ENCODE results near the gene GSTM2. TPM values are rescaled to one million over a fixed set of nuclear protein-coding genes. Genes with fewer than 3 reads are reported as not detected.

The GSTM2 gene
- total RNA-seq, 1 donor from 2014 or later = 32.9 TPM

DNA sequence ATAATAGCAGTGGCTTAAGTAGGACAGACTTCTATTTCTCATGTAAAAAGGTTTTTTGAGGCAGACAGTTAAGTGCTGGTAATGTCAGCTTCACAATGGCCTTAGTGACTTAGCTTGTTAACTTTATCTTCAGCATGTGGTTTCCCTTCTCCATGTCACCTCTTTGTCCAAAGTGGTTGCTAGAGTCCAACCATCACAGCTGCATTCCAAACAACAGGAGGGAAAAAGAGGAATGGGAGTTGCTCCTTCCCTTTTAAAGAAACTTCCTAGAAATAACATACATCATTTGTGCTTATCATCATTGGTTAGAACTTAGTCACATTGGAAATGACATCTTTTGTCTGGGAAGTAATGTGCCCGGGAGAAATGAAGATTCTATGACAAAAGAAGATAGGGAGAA lies 54.1 kb downstream of the GSTM2 start:
- no peaks in the 10 kb centered on the region for H3K27me3 ChIP-seq (ENCODE audit: control insufficient read depth in 3 of 3, insufficient read depth in 3 of 3, low read length in 3 of 3)
- no peaks in the 10 kb centered on the region for H3K9me3 ChIP-seq (ENCODE audit: control insufficient read depth in 3 of 3, low read length in 3 of 3)
- H3K27ac ChIP-seq (ENCODE audit: low read depth, low read length) = no peak overlapping the region
- H3K9ac ChIP-seq (ENCODE audit: low read depth in 1 of 3, low read length in 3 of 3) = no peak overlapping the region
- no peaks in the 10 kb centered on the region for H3K4me1 ChIP-seq (ENCODE audit: control insufficient read depth in 3 of 3, insufficient read depth in 3 of 3, low read length in 3 of 3)
- no peaks in the 10 kb centered on the region for H3K36me3 ChIP-seq (ENCODE audit: control insufficient read depth in 3 of 3, insufficient read depth in 3 of 3, low read length in 3 of 3)
- H3K4me3 ChIP-seq (ENCODE audit: low read length in 3 of 3) = no peak overlapping the region

DNA sequence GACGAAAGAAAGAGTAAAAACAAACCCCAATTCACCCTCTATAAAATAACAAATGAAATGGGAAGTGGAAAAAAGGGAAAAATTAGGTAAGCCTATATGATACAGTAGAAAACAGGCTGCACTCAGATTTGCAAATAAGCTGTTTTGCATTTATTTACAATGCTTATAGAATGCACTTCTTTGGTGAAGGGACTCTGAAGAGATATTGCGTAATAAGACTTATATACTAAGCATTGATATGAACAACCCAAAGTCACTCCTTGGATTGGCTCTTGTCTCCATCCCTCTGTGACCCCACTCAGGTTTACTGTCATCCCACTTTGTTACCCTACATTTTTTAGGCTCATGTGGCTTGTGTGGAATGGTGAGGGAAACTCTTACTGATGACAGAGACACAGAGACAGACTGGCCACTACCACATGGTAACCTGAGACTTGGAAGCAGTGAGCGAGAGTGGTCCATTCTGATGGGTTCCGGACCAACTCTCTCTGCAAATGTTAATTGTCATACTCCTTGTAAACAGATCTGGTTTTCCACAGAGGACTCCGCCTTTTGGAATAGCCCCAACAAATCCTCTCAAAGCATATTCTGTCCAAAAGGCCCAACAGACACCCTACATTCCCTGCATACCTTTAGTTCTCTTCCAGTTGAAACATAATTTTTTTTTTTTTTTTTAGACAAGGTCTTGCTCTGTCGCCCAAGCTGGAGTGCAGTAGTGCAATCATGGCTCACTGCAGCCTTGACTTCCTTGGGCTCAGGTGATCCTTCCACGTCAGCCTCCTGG lies 55.2 kb downstream of the GSTM2 start:
- H3K4me1 ChIP-seq (ENCODE audit: control insufficient read depth in 3 of 3, insufficient read depth in 3 of 3, low read length in 3 of 3) = no peaks in the 10 kb centered on the region
- no peaks in the 10 kb centered on the region for H3K9me3 ChIP-seq (ENCODE audit: control insufficient read depth in 3 of 3, low read length in 3 of 3)
- H3K9ac ChIP-seq (ENCODE audit: low read depth in 1 of 3, low read length in 3 of 3) = no peak overlapping the region
- H3K36me3 ChIP-seq (ENCODE audit: control insufficient read depth in 3 of 3, insufficient read depth in 3 of 3, low read length in 3 of 3) = no peaks in the 10 kb centered on the region
- no peaks in the 10 kb centered on the region for H3K27me3 ChIP-seq (ENCODE audit: control insufficient read depth in 3 of 3, insufficient read depth in 3 of 3, low read length in 3 of 3)
- no peak overlapping the region for H3K4me3 ChIP-seq (ENCODE audit: low read length in 3 of 3)
- no peak overlapping the region for H3K27ac ChIP-seq (ENCODE audit: low read depth, low read length)

Other genes with a start within 250 kb of the GSTM2 start
- gene PSMA5, start 241.6 kb upstream of the GSTM2 start, total RNA-seq = 28.2 TPM
- 38.6 TPM for gene SYPL2, start 201.5 kb upstream of the GSTM2 start, total RNA-seq
- 3.1 TPM for gene ATXN7L2, start 184.2 kb upstream of the GSTM2 start, total RNA-seq
- gene CYB561D1, start 174.0 kb upstream of the GSTM2 start, total RNA-seq = 4.2 TPM
- 8.4 TPM for gene AMIGO1, start 158.3 kb upstream of the GSTM2 start, total RNA-seq
- gene GPR61, start 128.2 kb upstream of the GSTM2 start, total RNA-seq = 0.52 TPM
- 8.4 TPM for gene GNAI3, start 119.4 kb upstream of the GSTM2 start, total RNA-seq
- not detected for gene GNAT2, start 48.4 kb upstream of the GSTM2 start, total RNA-seq
- 34.4 TPM for gene AMPD2, start 48.2 kb upstream of the GSTM2 start, total RNA-seq
- gene GSTM4, start 12.0 kb upstream of the GSTM2 start, total RNA-seq = 10.4 TPM
- gene GSTM1, start 19.8 kb downstream of the GSTM2 start, total RNA-seq = 16.7 TPM
- 11.5 TPM for gene GSTM5, start 44.2 kb downstream of the GSTM2 start, total RNA-seq
- 24.5 TPM for gene GSTM3, start 73.0 kb downstream of the GSTM2 start, total RNA-seq
- gene EPS8L3, start 95.9 kb downstream of the GSTM2 start, total RNA-seq = not detected
- 7.3 TPM for gene CSF1, start 242.8 kb downstream of the GSTM2 start, total RNA-seq

Measured in skeletal muscle tissue (tissue), 4 donors.